CD4-positive, alpha-beta T cell treated with Interferon gamma for 1 hour (primary cell): Measurements from ENCODE around the gene CMYA5.
"Not testable (repeated sequence)": the region's sequence is repeated elsewhere in the genome, so short reads cannot be mapped to it uniquely, and the experiment has no call there.

ENCODE experiments used
- DNase-seq: peaks from one replicate; pipeline ENCODE4 v3.0.0-alpha.2; 2020

The CMYA5 gene

GRCh38 chr5:79704553-79704952, 14.9 kb downstream of the CMYA5 start:
- DNase-seq, result no peak

GRCh38 chr5:79705632-79706031, 16.0 kb downstream of the CMYA5 start:
- DNase-seq, result no peak

GRCh38 chr5:79706317-79706716, 16.7 kb downstream of the CMYA5 start:
- DNase-seq, result not testable (repeated sequence)

- DNase-seq, result no peak
Measured at GRCh38 chr5:79707535-79707934, 17.9 kb downstream of the CMYA5 start.

- DNase-seq, result no peak
Measured at GRCh38 chr5:79712741-79713140, 23.1 kb downstream of the CMYA5 start.

GRCh38 chr5:79713727-79714126, 24.1 kb downstream of the CMYA5 start:
- no peak for DNase-seq

- DNase-seq, result no peak
Measured at GRCh38 chr5:79716839-79717238, 27.2 kb downstream of the CMYA5 start.

GRCh38 chr5:79720096-79720495, 30.5 kb downstream of the CMYA5 start:
- no peak for DNase-seq

GRCh38 chr5:79727451-79728355, 38.1 kb downstream of the CMYA5 start:
- DNase-seq, result no peak

GRCh38 chr5:79728396-79728795, 38.8 kb downstream of the CMYA5 start:
- no peak for DNase-seq

- DNase-seq, result no peak
Measured at GRCh38 chr5:79729679-79730078, 40.0 kb downstream of the CMYA5 start.

- no peak for DNase-seq
Measured at GRCh38 chr5:79730564-79730963, 40.9 kb downstream of the CMYA5 start.

- DNase-seq, result no peak
Measured at GRCh38 chr5:79731775-79732174, 42.1 kb downstream of the CMYA5 start.

GRCh38 chr5:79736528-79737514, 47.2 kb downstream of the CMYA5 start:
- no peak for DNase-seq

- no peak for DNase-seq
Measured at GRCh38 chr5:79738349-79738748, 48.7 kb downstream of the CMYA5 start.

- no peak for DNase-seq
Measured at GRCh38 chr5:79742549-79743136, 53.0 kb downstream of the CMYA5 start.

- DNase-seq, result no peak
Measured at GRCh38 chr5:79743846-79744605, 54.4 kb downstream of the CMYA5 start.

GRCh38 chr5:79745255-79745654, 55.6 kb downstream of the CMYA5 start:
- DNase-seq, result no peak

GRCh38 chr5:79746642-79747569, 57.3 kb downstream of the CMYA5 start:
- DNase-seq, result no peak

- DNase-seq, result no peak
Measured at GRCh38 chr5:79750611-79751510, 61.2 kb downstream of the CMYA5 start.
